ENCODE measurements around the gene HDHD2.
A peak's percentile ranks its signal among the peaks of the same experiment; 100 is the strongest.

Gene HDHD2

DNA sequence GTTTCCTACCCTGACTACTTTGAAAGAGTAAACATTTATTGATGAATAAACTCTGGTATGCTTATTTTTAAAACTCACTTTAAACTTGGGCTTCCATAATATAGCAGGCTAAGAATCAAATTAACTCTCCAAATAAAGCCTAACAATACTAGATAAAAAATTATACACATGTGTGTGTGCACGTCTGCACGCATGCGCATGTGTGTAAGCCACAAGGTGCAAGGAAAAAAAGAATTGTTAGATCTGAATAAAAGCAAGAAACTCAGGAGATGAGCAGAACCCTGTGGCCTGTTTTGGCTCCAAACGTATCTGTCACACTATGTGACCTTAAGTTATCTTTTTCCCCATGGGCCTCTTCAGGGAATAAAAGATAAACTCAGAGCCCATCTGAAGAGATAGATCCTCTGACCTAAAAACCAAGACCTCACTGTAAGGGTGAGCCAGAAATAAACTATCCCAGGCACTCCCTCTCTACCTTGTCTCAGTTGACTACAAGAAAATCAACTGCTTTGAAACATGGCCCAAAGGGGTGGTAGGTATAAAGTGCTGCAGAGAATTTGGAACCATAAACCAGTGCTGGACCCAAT lies 6.3 kb downstream of the HDHD2 start:
- DNase-seq = no peak

DNA sequence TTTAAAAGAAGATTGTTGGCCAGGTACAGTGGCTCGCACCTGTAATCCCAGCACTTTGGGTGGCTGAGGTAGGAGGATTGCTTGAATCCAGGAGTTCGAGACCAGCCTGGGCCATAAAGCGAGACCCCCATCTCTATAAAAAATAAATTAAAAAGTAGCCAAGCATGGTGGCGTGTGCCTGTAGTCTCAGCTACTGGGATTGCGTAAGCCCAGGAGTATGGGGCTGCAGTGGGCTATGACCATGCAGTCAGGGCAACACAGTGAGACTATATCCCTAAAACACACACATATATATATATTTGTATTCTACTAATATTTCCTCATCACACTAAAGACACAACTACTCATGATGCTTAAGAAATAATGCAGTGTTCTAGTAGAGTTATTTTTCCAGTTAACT lies 7.1 kb downstream of the HDHD2 start:
- no peak for DNase-seq

DNA sequence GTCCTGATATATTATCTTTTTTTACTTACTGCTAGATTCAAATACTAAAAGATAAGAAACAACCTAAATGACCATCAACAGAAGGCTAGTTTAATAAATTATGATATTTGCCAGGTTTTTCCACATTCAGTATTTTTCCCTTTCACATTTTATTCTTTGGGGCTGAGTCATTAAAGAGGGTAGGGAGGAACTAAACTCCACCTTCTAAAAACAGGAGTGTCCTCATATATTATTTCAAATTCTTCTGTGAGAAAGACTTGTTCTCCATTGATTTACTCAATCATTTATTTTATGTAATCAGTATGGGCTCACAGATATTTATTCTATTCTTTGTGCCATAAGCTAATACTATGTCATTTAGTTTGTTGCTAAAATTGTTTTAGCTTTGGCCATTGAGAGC lies 9.0 kb downstream of the HDHD2 start:
- no peak for DNase-seq

DNA sequence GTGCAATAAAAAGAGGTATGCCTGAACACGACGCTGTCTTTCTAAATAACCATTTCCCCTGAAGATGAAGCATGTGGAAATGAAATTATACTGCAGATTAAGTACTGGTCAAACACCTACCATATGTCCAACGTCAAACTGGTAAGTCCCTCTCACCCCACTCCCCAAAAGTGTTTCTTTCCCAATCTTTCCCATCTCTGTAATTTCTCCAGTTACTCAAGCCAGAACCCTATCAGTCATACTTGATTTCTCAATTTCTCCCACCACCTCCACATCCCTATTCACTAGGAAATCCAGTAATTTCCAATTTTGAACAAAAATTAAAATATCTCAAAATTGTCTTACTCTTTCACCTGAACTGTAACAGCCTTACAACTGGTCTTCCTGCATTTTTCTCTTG lies 29.2 kb downstream of the HDHD2 start:
- DNase-seq = no peak

DNA sequence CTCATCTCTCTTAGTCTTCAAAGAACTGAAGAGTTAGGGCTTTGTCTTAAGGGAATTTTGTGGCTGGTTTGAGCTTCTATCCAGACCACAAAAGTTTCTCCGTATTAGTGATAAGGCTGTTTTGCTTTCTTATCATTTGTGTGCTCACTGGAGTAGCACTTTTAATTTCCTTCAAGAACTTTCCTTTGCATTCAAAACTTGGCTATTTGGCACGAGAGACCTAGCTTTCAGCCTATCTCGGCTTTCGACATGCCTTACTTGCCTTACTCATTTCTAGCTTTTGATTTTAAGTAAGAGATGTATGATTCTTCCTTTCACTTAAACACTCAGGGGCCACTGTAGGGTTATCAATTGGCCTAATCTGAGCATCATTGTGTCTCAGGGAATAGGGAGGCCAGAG lies 29.9 kb downstream of the HDHD2 start:
- no peak for DNase-seq

DNA sequence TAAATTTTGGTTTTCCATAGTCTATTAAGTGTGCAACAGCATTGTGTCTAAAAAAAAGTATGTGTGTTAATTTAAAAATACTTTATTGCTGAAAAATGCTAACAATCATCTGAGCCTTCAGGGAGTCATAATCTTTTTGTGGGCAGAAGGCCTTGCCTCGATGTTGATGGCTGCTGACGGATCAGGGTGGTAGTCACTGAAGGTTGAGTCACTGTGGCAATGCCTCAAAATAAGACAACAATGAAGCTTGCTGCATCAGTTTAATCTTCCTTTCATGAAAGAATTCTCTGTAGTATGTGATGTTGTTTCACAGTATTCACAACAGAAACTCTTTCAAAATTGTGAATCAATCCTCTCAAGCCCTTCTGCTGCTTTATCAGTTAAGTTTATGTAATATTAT lies 31.3 kb downstream of the HDHD2 start:
- DNase-seq = no peak

DNA sequence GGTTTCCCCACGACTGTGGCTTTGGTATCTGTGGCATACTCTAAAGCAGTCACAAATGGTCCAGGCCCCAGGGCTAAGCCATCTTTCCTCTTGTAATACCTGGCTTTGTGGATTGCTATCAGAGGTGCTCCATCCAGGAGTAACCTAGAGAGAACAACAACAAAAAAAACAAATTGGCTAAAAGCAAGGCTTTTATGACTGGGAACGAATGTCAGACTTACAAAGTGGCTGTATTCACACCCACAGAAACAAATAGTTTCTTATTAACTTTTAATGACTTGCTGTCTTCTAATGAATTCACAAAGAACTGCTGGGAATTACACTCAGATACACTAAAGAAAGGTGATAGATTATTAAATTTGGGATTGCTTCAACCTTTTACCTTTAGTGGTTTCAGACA lies 35.1 kb downstream of the HDHD2 start:
- DNase-seq = no peak

DNA sequence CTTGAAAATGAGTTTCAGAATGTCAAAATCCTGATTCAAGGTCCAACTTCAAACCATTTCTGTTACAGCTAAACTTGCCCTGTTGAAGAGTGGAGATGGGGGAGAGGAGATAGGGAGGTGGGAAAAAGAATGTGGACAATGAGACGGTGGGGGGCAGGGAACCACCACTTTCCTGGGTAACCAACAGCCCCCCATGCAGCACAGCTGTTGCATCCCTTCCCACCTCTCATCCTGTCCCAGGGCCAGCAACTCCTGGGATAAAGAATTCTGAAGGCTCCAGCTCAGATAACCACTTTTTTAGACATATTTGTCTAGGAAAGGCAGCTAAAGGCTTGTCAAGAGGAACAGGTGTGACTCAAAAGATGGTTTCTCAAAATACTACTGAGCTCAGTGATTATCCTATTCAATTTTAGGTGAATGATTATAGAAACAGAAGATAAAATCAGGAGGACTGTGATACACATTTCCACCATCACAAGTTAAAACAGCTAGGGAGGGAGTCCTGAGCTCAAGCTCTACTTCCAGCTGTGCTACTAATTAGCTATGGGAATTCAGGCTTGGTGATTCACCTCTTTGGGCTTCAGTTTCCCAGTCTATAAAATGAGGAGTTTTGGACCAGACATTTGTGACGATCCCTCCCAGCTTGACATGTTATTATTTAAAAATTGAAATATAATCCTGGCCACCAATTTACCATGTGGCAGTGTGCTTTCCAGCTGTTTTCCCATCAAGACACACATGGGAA lies 36.3 kb downstream of the HDHD2 start:
- DNase-seq = no peak

DNA sequence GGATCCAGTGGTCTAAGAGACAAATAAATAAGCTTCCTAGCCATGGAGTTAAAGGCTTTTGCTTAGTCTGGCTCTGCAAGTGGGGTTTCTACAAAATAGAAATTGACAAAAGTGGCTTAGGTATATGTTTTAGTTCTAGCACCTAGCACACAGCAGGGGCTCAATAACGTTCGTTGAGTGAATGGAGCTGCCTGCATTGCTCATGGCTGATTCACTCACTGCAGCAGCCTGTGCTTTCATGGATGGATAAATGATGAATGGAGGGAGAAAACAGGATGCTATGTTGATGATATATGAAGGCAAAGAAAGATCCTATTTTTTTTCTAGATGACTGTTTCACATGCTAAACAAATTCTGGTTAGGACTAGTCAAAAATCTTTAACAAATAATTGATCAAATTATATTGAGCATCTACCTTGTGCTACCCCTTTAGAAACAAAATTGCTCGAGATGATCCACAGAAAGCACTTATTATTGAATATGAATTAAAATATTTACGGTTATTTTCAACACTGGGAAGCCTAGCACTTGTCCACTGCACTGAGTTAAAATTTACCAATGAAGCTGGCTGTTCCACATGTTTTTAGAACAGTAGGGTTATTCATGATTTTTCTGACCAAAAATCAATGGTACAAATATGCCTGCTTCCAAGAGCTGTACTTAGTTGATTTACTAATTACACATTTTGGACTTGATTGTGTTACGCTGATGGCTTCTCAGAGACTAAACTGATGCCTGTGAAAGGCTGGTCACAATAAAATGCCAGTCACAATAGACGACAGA lies 39.6 kb downstream of the HDHD2 start:
- DNase-seq = no peak

DNA sequence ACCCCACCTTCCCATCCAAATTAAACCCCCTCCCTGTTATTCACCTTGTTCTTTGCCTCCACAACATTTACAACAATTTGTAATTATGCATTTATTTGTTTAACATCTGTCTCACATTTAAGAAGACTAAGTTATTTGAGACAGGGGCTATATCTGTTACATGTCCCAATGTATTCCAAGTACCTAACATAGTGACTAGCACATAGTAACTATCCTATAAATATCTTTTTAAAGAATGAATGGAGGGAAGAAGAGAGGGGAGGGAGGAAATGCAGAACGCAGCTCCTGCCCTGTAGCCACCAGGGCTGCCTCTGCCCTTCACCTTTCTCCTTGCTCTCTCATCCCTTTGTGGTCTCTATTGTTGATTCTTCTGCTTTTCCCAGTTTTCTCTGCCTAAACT lies 40.6 kb downstream of the HDHD2 start:
- no peak for DNase-seq

DNA sequence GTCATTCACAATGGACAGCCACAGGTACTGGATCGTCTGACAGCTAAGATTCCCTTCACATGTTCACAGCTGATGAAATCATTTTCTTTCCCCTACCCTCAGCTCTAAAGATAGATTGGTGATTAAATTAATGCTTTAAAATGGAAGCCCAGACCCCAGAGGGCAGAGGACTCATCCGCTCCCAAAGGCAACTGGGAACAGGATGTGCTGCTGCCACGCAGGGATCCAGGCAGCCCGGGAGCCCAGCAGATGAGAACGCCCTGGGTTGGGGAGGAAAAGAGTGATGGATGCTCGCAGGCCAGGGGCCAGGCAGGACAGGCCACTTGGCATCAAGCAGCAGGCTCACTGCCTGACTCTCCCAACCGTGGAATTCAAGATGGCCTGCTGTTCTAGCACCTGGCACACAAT lies 41.3 kb downstream of the HDHD2 start:
- no peak for DNase-seq

DNA sequence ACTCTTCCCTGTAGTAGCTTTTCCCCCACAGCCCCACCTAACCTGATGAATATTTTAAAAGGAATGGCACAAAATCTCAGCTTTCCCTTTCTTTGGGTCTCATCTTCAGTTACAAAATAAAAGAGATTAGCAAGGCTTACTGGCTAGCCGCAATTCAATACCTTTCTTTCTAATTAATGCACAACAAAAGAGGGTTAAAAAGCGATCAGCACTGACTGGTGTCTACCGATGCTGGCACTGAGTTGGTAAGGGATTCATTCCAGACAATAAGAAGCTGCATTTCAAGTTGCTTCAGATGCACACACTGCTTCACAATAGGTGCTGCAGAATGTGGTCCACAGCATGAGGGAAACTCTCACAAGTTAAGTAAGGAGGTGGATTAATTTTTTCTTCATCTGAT lies 41.9 kb downstream of the HDHD2 start:
- DNase-seq = no peak

DNA sequence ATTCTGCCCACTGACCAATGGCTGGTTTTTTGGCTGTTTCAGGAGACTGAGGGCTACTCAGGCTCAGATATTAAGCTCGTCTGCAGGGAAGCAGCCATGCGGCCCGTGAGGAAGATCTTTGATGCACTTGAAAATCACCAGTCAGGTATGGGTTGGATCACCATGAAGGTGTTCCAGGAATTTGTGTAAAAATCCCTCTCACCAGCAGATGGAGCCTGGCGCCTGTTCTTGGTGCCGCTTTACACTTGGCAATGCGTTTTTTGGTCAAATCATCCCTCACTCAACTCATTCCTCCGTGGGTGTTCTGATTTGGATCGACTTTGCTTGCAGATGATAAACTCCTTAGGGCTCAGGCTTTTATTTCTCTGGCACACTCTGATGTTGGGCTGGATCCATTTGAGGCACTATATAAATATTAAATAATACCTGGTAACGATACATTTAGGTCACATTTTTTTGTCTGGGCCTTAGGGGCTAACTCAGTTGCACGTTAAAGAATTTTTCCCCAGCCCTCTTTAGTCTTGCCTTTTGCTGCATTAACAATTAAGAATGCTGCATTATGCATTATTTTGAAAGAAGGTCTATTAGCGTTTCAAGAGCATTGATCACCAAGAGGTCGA lies 50.0 kb downstream of the HDHD2 start:
- peak; percentile 19 to 71 for DNase-seq

DNA sequence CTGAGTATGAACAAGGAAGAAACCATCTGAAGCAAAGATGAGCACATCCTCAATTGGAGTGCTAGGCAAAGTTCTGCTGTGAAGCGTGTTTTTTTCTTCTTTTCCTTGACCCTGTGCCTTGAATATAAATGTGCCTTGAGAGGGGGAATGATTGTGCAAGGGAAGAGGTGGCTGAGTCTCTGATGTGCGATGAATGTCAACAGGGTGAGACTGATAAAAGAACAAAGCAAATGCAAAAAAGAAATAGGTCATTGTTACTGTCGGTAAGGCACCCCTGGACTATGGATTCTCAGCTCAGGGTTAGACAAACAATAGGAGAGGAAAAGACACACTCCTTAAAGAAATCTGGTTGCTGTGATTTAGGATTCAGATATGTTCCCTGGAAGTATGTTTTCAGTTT lies 54.5 kb downstream of the HDHD2 start:
- no peak for DNase-seq

DNA sequence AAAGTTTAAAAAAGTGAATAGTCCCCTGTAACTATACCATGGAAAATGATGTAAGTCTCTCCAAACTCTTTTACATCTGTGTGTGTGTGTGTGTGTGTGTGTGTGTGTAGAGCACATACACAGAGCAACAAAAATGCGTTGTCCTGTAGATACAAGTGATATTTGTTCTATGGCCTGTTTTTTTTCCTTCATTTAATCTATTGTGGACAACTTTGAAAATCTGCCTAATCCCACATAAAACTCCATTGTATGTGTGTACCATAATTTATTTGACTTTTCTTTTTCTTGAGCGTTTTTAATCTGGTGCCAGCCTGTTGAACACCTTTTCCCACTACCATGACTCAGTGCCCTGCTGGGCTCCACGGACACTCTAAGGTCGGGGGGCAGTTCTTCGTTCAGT lies 62.6 kb downstream of the HDHD2 start:
- DNase-seq = no peak

DNA sequence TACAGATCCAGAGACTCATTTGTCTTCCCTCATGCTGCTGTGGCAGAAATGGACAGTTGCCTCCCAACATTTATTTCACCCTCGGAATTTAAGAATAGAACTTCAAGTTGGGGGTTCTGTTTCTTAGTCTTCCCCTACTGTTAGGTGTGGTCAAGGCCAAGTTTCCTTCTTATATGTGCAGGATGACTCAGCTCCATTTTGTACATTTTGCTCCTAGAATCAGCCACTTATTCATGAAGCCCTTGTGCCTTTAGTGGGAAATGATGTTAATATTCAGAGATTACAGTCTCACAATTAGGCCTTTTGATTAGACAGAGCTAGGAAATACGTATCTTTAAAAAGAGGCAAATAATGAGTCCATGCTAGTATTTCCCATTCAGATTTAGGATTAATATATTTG lies 68.7 kb downstream of the HDHD2 start:
- no peak for DNase-seq

DNA sequence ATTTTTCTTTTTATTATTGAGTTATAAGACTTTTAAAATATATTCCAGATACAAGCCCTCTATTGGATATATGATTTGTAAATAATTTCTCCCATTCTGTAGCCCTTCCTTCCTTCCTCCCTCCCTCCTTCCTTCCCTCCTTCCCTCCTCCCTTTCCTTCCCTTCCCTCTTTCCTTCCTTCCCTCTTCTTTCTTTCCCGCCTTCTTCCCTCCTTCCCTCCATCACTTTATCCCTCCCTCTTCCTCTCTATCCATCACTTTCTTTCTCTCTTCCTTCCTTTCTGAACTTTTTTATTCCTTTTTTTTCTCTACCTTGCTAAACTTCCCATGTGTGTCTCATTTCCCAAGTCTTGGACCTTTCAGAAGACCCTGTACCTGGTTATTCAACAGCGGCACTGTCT lies 69.4 kb downstream of the HDHD2 start:
- DNase-seq = no peak

DNA sequence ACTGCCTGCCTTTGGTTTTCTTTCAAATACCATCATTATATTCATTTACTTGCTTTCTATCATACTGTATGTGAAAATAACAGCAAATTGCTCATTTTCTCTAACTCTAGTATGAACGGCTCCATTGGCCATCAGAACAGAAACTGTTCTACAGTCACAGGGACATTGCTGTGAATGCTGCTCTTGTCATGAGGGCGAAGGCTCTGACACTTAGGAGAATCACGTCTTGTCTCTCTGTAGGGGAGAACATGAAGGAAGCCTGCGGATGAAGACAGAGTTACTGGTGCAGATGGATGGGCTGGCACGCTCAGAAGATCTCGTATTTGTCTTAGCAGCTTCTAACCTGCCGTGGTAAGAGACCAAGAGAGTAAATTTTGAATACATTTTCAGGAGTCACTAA lies 73.2 kb downstream of the HDHD2 start:
- no peak for DNase-seq

DNA sequence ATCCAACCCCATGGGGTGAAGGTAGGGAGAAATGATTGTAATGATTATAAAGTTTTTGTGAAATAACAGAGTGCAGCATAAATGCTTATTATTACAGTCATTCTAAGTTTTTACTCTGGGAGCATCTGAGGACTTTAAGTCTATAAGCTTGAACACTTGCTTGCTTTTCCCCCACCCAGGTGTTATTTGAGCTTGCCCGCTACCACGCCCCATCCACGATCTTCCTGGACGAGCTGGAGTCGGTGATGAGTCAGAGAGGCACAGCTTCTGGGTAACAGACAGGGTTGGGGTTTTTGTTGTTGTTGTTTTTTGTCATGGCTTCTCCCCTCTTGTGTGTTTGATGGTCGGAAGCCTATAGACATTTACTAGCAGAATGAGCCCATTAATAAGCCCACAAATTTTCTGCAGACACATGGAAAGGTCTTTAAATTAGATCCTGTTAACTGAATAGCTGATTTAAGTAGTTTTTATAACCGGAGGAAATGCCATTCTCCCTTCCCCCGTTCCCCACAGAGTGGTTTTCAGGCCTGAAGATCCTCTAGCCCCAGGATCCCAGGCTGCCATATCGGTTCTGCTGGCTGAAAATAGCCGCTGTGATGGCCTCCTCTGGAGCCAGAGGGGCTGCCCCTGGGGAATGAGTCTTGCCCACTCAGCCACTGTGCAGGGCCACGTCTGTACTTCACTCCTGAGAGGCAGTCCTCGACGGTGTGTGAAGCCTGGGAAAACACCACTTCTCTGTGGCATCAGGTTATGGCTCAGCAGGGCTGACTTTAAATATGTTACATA lies 75.0 kb downstream of the HDHD2 start:
- DNase-seq = no peak

DNA sequence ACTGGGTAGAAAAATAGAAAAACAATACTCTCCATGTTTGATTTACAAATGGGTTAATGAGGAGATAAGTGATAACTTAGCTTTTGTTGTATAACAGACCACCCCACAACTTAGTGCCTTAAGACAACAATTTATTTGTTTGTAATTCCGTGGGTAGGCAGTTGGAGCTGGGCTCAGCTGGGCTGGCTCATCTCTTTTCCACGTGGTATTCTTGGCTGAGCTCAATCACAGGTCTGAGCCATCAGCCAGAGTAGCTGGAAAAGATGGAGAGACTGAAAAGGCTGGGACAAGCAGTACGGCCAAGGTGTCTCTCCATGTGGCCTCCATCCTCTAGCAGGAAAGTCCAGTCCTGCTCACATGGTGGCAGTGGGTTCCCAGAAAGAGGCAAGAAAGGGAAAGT lies 82.7 kb downstream of the HDHD2 start:
- no peak for DNase-seq

DNA sequence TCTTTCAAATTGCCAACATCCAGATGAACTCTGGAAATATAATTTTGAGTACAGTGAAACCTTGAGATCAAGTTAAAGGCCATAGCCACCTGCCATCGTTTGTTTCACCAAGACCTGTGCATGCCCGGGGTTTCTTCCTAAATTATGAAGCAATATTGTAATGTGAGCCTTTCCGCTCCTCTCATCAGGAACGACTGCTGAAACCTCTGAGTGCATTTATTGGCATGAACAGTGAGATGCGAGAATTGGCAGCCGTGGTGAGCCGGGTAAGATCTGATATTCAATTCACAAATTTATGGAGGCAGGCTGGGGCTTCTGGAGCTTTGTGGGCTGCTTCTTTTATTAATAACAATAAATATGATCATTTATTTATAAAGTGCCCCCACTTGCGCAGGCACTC lies 87.2 kb downstream of the HDHD2 start:
- no peak for DNase-seq

DNA sequence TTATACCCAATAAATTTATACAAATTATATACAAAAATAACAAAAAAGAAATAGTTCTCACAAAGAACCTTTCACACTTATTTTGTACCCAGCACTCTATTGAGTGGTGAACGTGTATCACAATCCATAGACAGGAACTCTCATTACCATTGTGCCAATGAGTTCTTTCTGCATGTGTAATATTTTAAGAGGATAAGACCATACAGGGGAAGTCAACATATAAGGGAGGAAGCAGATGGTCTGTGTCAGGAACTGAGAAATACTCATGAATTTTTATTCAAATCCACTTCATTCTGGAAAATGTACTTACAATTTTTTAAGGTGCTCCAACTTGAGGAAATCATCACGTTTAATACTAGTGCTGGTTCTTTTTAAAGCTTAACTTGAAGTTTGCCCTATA lies 87.8 kb downstream of the HDHD2 start:
- DNase-seq = no peak

All from NCI-H526 (cell line).